ENCODE measurements around the gene IL1RAPL1. TPM values are rescaled to one million over a fixed set of nuclear protein-coding genes. Genes with fewer than 3 reads are reported as not detected.

IL1RAPL1 gene
- total RNA-seq (2022; extraction: Qiagen RNA extraction) = not detected in 5 replicates

GRCh38 chrX:28586981-28587551, at the start of gene IL1RAPL1:
Gene IL1RAPL1 (plus strand): TSS chrX:28587446.

